ENCODE measurements around the gene RHBDL2.
"Not testable (repeated sequence)": the region's sequence is repeated elsewhere in the genome, so short reads cannot be mapped to it uniquely, and the experiment has no call there.

Gene RHBDL2, protein sequence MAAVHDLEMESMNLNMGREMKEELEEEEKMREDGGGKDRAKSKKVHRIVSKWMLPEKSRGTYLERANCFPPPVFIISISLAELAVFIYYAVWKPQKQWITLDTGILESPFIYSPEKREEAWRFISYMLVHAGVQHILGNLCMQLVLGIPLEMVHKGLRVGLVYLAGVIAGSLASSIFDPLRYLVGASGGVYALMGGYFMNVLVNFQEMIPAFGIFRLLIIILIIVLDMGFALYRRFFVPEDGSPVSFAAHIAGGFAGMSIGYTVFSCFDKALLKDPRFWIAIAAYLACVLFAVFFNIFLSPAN

DNA sequence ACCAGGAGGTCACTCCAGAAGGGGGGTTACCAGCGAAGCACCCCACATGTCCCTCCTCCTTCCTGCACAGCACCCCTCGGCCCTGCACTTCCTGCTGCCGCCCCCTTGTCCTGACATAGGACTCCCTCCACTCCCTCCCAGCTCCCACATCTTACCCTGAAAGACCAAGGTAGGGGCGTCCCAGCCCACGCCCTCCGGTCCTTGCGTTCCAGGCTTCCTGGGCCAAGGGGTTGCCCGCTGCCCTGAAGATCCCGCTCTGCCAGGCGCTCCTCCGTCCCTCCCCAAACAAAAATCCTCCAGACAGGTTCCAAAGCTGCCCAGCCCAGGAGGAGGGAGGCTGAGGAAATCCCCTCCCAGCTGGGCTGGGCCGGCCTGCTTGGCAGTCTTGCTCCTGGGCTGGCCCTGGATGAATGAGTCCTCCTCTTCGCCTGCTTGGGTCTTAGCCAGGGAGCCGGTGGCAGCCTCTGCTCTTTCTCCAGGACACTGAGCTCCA is at the start of gene RHBDL2:
TSS of gene RHBDL2 (minus strand) at position 304 of the 493 bp plus-strand sequence. CDS start 22,618 bp downstream, outside the sequence.
- DNase-seq (ENCODE audit: low read depth in 2 of 2): no peak

- DNase-seq (ENCODE audit: low read depth in 2 of 2): peak; percentile 92 to 93
Observed at GRCh38 chr1:38990738-38991637, 49.4 kb upstream of the RHBDL2 start, which contains the start of gene AKIRIN1. TSS of gene AKIRIN1 (plus strand) at chr1:38991276. CDS start at chr1:38991381, 105 bp downstream.

GRCh38 chr1:38990386-38990737 is 48.7 kb upstream of the RHBDL2 start:
- no peak for DNase-seq (ENCODE audit: low read depth in 2 of 2)

- no peak for DNase-seq (ENCODE audit: low read depth in 2 of 2)
Observed at GRCh38 chr1:38989979-38990378, 48.3 kb upstream of the RHBDL2 start.

DNA sequence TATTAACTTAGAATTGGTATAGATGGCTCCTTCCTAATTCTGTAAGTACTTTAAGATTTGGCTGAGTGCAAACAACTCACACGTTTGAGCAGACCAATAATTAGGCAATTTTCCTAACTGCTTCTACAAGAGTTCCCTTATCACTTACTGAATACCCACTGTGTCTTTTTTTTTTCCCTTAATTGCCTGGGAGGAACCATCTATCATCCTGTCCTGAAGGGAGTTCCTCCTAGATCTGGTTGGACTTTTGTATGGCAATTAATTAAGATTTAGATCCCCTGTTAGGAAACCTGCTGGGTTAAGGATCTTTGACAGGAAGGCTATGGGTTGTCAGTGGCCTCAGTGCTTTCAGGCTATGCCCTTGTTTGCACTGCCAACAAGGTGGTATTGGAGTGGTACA is 37.8 kb upstream of the RHBDL2 start:
- DNase-seq (ENCODE audit: low read depth in 2 of 2): not testable (repeated sequence)

- not testable (repeated sequence) for DNase-seq (ENCODE audit: low read depth in 2 of 2)
Observed at GRCh38 chr1:38978245-38978542, 36.6 kb upstream of the RHBDL2 start.

DNA sequence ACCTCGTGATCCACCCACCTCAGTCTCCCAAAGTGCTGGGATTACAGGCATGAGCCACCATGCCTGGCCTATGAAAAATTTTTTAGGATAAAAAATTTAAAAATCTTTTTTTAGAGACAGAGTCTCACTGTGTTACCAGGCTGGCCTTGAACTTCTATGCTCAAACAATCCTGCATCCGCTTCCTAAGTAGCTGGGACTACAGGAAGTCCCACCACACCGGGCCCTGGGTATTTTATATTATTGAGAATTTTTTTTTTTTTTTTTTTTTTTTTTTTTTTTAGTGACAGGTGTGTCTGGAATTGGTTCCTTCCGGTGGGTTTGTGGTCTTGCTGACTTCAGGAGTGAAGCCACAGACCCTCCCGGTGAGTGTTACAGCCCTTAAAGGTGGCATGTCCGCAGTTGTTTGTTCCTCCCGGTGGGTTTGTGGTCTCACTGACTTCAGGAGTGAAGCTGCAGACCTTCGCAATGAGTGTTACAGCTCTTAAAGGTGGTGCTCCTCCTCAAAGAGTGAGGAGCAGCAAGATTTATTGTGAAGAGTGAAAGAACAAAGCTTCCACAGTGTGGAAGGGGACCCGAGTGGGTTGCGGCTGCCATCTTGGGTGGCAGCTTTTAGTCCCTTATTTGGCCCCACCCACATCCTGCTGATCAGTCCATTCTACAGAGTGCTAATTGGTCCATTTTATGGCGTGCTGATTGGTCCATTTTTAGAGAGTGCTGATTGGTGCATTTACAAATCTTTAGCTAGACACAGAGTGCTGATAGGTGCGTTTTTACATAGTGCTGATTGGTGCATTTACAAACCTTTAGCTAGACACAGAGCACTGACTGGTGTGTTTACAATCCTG is 36.0 kb upstream of the RHBDL2 start:
- DNase-seq (ENCODE audit: low read depth in 2 of 2): not testable (repeated sequence)

- DNase-seq (ENCODE audit: low read depth in 2 of 2): no peak
Observed at GRCh38 chr1:38973659-38974437, 32.2 kb upstream of the RHBDL2 start.

GRCh38 chr1:38973145-38973544 is 31.5 kb upstream of the RHBDL2 start:
- DNase-seq (ENCODE audit: low read depth in 2 of 2): not testable (repeated sequence)

DNA sequence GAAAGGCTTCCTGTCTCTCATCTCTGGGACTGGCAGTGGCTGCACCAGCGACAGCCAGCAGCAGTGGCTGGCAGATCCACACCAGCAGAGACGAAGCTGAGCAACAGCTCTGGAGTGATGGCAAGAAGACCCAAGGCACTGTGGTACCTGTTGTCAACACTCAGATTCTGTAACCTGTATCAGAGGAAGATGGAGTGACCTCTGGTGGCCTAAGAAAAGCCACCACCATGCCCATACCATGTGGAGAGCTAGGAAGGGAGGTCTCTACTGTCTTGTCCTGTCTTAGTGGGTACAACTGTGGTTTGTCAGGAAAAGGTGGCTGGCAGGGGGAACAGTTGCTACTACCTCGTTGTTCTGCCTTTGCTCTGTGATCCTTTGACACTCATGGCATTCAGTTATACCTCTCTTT is 22.5 kb upstream of the RHBDL2 start:
- no peak for DNase-seq (ENCODE audit: low read depth in 2 of 2)

DNA sequence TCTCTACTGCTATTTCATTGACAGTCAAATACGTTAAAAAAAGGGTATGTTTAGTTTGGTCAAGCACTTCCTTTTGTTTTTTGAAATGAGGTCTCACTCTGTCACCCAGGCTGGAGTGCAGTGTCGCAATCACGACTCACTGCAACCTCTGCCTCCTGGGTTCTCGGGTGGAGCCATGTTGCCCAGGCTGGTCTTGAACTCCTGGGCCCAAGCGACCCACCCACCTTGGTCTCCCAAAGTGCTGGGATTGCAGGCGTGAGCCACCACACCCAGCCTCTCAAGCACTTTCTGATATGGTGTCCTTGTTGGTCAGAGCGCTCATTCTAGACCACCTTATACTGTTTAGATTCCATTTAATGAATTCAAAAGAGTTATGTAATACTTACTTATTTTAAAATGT is 20.9 kb upstream of the RHBDL2 start:
- DNase-seq (ENCODE audit: low read depth in 2 of 2): no peak

DNA sequence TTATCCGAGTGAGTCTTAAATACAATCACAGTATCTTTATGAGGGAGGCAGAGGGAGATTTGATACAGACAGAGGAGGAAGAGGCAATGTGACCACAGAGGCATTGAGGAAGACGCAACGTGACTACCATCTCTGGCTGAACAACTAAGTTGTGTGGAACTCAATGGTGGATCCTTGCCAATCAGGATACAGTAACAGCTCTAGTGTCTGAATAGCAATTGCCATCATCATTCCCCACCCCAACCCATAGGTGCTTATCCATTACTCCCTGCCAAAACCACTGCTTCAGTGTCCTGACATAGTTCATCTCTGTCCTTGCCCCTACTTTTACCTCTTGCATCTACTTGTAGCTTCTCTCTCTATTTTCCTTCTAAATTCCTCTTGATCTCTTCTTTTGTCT is 20.5 kb upstream of the RHBDL2 start:
- peak; percentile 44 to 51 for DNase-seq (ENCODE audit: low read depth in 2 of 2)

- DNase-seq (ENCODE audit: low read depth in 2 of 2): peak in 1 of 2 experiments; percentile 2
Observed at GRCh38 chr1:38958967-38959366, 17.3 kb upstream of the RHBDL2 start.

GRCh38 chr1:38953433-38953860 is 11.8 kb upstream of the RHBDL2 start:
- no peak for DNase-seq (ENCODE audit: low read depth in 2 of 2)

GRCh38 chr1:38950553-38950952 is 8.9 kb upstream of the RHBDL2 start:
- no peak for DNase-seq (ENCODE audit: low read depth in 2 of 2)

DNA sequence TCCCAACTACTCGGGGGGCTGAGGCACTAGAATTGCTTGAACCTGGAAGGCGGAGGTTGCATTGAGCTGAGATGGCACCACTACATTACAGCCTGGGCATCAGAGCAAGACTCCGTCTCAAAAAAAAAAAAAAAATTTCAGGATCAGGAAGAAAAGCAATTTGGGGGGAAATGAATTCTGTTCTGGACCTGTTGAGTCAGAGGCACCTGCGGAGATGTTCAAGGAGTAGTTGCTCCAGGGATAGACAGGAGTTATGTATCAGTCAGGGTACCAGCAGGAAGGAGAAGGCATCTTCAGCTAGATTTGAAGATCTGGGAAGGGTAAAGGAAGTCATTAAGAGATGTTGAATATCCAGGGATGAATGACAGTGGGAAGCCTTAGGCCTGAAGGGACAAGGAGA is 2.9 kb upstream of the RHBDL2 start:
- no peak for DNase-seq (ENCODE audit: low read depth in 2 of 2)

DNA sequence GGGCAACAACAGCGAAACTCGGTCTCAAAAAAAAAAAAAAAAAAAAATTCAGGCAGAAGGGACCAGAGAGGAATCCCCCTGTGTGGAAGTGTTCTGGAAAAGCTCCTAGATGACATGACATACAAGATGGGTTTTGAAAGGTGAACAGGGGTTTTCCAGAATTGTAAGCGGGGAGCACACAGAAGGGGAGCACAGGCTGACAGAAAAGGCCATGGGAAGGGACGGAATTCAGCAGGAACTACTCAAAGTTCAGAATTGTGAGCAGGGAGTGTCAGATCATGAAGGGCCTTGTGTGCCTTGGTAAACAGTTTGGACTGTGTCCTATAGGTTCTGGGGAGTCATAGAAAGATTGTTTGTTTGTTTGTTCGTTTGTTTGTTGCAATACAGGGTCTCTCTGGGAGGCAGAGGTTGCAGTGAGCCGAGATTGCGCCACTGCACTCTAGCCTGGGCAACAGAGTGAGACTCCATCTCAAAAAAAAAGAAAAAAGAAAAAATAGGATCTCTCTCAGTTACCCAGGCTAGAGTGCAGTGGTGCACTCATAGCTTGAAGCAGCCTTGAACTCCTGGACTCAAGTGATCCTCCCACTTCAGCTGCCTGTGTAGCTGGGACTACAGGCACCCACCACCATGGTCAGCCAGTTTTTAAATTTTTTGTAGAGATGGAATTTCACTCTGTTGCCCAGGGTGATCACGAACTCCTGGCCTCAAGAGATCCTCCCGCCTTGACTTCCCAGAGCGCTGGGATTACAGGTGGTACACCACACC is 1.2 kb upstream of the RHBDL2 start:
- DNase-seq (ENCODE audit: low read depth in 2 of 2): no peak

- no peak for DNase-seq (ENCODE audit: low read depth in 2 of 2)
Observed at GRCh38 chr1:38941093-38941492, 537 bp downstream of the RHBDL2 start.

- DNase-seq (ENCODE audit: low read depth in 2 of 2): no peak
Observed at GRCh38 chr1:38940339-38941047, 1.1 kb downstream of the RHBDL2 start.

Measured in fibroblast of skin of left biceps (primary cell).